Subcutaneous adipose tissue (tissue), 4 donors: ENCODE data around the gene CDH9. TPM values are rescaled to one million over a fixed set of nuclear protein-coding genes. Genes with fewer than 3 reads are reported as not detected.

Experiments used
- CTCF ChIP-seq: fragments of 450-650 bp; IDR thresholded peaks from one replicate; pipeline ENCODE4 v1.5.1; 2016; ENCODE audit warnings: low read depth, mild to moderate bottlenecking, control low read depth, antibody characterized with exemption, moderate library complexity
- total RNA-seq, 4 donors: library from RNA; depleted of rRNA; stranded (reverse); fragments of >200 nt; gene quantifications; one replicate each; pipeline ENCODE4 v1.1.0, GENCODE V29; 2016

Gene CDH9
- not detected for total RNA-seq

- no peak for TF ChIP-seq CTCF
These were observed at the start of gene CDH9 for GRCh38 chr5:27038476-27038875. TSS of gene CDH9 (minus strand) at chr5:27038586. CDS start at chr5:26988333, 50,253 bp downstream.

GRCh38 chr5:27087747-27088146 lies 49.4 kb upstream of the CDH9 start:
- no peak for TF ChIP-seq CTCF

GRCh38 chr5:27083449-27084415 lies 45.3 kb upstream of the CDH9 start:
- no peak for TF ChIP-seq CTCF

- TF ChIP-seq CTCF: no peak
These were observed 41.8 kb upstream of the CDH9 start for GRCh38 chr5:27080147-27080546.

GRCh38 chr5:27062451-27062850 lies 24.1 kb upstream of the CDH9 start:
- no peak for TF ChIP-seq CTCF

- TF ChIP-seq CTCF: no peak
These were observed 10.1 kb upstream of the CDH9 start for GRCh38 chr5:27048510-27048909.

- no peak for TF ChIP-seq CTCF
These were observed 3.0 kb upstream of the CDH9 start for GRCh38 chr5:27041372-27041771.
